ENCODE results near the gene KRT12. TPM values are rescaled to one million over a fixed set of nuclear protein-coding genes. Genes with fewer than 3 reads are reported as not detected.
A peak's percentile ranks its signal among the peaks of the same experiment; 100 is the strongest.
"Not testable (repeated sequence)": the region's sequence is repeated elsewhere in the genome, so short reads cannot be mapped to it uniquely, and the experiment has no call there.

The KRT12 gene
- total RNA-seq, 1 donor from 2014 or later, result not detected

DNA sequence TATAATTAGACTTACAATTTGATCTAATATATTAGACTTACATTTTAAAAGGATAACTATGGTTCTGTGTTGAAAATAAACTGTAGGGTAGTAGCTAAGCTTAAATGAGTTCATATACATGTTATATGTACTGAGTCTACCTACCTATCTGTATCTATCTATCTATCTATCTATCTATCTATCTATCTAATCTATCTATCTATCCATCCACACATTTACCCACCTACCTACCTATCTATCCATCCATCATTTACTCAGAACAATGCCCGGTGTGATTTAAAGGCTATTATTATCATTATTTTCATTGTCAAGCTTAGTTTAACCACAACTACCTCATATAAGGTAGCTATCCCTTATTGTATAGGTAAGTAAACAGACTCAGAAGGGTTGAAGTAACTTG is 51.6 kb downstream of the KRT12 start:
- DNase-seq (ENCODE audit: low read depth in 2 of 2), result no peak

DNA sequence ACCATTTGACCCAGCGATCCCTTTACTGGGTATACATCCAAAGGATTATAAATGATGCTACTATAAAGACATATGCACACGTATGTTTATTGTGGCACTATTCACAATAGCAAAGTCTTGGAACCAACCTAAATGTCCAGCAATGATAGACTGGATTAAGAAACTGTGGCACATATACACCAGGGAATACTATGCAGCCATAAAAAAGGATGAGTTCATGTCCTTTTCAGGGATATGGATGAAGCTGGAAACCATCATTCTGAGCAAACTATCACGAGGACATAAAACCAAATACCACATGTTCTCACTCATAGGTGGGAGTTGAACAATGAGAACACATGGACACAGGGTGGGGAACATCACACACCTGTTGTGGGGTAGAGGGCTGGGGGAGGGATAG is 52.4 kb downstream of the KRT12 start:
- DNase-seq (ENCODE audit: low read depth in 2 of 2), result not testable (repeated sequence)

DNA sequence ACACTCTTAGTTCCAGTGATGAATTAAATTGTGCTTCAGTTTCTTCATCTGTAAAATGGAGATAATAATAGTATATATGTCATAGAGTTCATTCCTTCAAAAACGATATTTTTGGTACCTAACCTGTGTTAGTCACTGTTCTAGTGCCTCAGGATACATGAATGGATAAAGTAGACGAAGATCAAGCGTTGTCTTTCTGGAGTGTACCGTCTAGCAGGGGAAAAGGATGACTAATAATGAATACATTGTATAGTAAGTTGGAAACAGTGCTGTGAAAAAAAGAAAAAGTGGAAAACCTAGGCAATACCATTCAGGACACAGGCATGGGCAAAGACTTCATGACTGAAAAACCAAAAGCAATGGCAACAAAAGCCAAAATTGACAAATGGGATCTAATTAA is 53.2 kb downstream of the KRT12 start:
- peak in 1 of 2 donors; percentile 23 for DNase-seq (ENCODE audit: low read depth in 2 of 2)

DNA sequence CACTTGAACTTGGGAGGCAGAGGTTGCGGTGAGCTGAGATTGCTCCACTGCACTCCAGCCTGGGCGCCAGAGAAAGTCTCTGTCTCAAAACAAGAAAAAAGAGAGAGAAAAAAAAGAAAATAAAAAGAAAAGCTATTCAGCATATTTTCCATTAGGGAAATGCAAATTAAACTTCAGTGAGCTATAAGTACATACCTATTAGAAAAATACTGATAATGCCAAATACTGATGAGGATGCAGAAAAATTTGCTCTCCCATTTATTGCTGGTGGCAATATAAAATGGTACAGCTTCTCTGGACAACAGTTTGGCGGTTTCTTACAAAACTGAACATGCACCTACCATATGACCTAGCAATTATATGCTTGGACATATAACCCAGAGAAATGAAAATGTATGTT is 54.4 kb downstream of the KRT12 start:
- no peak for DNase-seq (ENCODE audit: low read depth in 2 of 2)

Other genes with a start within 250 kb of the KRT12 start
- 61.1 and 63.3 TPM in 2 replicates for gene SMARCE1, start 219.4 kb downstream of the KRT12 start, total RNA-seq
- 0.13 TPM in 2 replicates for gene KRT222, start 202.0 kb downstream of the KRT12 start, total RNA-seq
- not detected in 2 replicates for gene KRT24, start 163.5 kb downstream of the KRT12 start, total RNA-seq
- not detected in 2 replicates for gene KRT25, start 111.9 kb downstream of the KRT12 start, total RNA-seq
- gene KRT26, start 95.0 kb downstream of the KRT12 start, total RNA-seq, result not detected in 2 replicates
- gene KRT27, start 84.7 kb downstream of the KRT12 start, total RNA-seq, result not detected in 2 replicates
- gene KRT28, start 67.3 kb downstream of the KRT12 start, total RNA-seq, result not detected in 2 replicates
- gene KRT10, start 44.6 kb downstream of the KRT12 start, total RNA-seq, result 1.9 and 2.3 TPM in 2 replicates
- gene KRT20, start 18.0 kb upstream of the KRT12 start, total RNA-seq, result not detected in 2 replicates
- 2.1 TPM in 1 of 2 replicates, not detected in the other for gene KRT23, start 70.4 kb upstream of the KRT12 start, total RNA-seq
- gene KRT39, start 99.7 kb upstream of the KRT12 start, total RNA-seq, result not detected in 2 replicates
- not detected in 2 replicates for gene KRT40, start 117.1 kb upstream of the KRT12 start, total RNA-seq
- not detected in 2 replicates for gene KRTAP3-3, start 126.9 kb upstream of the KRT12 start, total RNA-seq
- not detected in 2 replicates for gene KRTAP3-2, start 132.7 kb upstream of the KRT12 start, total RNA-seq
- gene KRTAP3-1, start 141.9 kb upstream of the KRT12 start, total RNA-seq, result not detected in 2 replicates
- not detected in 2 replicates for gene KRTAP1-5, start 160.0 kb upstream of the KRT12 start, total RNA-seq
- gene KRTAP1-4, start 163.0 kb upstream of the KRT12 start, total RNA-seq, result not detected in 2 replicates
- not detected in 2 replicates for gene KRTAP1-3, start 167.7 kb upstream of the KRT12 start, total RNA-seq
- not detected in 2 replicates for gene KRTAP1-1, start 174.2 kb upstream of the KRT12 start, total RNA-seq
- gene KRTAP2-1, start 180.1 kb upstream of the KRT12 start, total RNA-seq, result not detected in 2 replicates
- not detected in 2 replicates for gene KRTAP2-2, start 188.0 kb upstream of the KRT12 start, total RNA-seq
- gene KRTAP2-3, start 192.9 kb upstream of the KRT12 start, total RNA-seq, result not detected in 2 replicates
- gene KRTAP2-4, start 198.7 kb upstream of the KRT12 start, total RNA-seq, result not detected in 2 replicates
- gene KRTAP4-7, start 216.9 kb upstream of the KRT12 start, total RNA-seq, result not detected in 2 replicates
- not detected in 2 replicates for gene KRTAP4-8, start 230.9 kb upstream of the KRT12 start, total RNA-seq
- gene KRTAP4-16, start 235.0 kb upstream of the KRT12 start, total RNA-seq, result not detected in 2 replicates
- gene KRTAP4-9, start 238.2 kb upstream of the KRT12 start, total RNA-seq, result not detected in 2 replicates

All from dermis microvascular lymphatic vessel endothelial cell (primary cell).